ENCODE measurements around the gene EPHB3.

DNA sequence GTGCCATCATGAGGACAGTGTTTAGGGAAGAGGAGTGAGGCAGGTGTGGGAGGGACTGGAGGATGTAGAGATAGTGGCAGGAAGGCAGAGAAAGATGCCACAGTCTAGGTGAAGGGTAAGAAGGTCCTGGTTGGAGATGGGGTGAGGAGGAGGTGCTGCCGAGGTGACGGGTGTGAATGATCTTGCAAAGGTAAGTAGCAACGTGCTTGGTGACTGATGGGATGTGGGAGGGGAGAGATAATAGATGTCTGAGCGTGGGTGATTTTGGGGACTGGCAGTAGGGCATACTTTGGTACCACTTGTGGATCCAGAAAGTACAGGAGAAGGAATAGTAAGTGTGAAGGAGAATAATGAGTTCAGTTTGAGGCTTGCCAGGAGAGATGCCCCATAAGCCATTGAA is 27.2 kb downstream of the EPHB3 start:
- TF ChIP-seq SREBF2 (IDR thresholded peaks at IDR 0.05; ENCODE audit: low read length), result no peak
- TF ChIP-seq, protein P1, sequence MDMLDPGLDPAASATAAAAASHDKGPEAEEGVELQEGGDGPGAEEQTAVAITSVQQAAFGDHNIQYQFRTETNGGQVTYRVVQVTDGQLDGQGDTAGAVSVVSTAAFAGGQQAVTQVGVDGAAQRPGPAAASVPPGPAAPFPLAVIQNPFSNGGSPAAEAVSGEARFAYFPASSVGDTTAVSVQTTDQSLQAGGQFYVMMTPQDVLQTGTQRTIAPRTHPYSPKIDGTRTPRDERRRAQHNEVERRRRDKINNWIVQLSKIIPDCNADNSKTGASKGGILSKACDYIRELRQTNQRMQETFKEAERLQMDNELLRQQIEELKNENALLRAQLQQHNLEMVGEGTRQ (IDR thresholded peaks at IDR 0.05; ENCODE audit: borderline replicate concordance, low read depth, low read length), result no peak

Data from GM12878 (cell line).